ENCODE results near the gene PSTPIP2. TPM values are rescaled to one million over a fixed set of nuclear protein-coding genes. Genes with fewer than 3 reads are reported as not detected.

PSTPIP2 gene
- total and polyA plus RNA-seq, 2 experiments from 2014 or later, result 1.4 to 2.6 TPM

DNA sequence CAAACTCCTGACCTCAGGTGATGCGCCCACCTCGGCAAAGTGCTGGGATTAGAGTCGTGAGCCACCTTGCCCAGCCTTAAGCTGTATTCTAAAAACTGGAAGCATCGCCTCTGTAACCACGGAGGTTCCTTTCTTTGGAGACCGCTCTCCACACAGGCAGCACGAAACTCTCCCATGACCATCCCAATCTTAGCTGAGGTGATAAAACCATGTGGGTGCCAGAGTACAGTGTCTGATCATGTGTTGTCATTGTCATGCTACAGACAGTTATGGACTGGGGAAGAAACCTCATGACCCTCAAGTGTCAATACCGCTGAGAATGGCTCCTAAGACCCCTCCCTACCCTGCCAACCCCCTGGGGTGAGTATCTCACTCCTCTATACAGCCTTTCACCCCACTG lies 63.5 kb downstream of the PSTPIP2 start:
- Histone ChIP-seq H3K9me2 (ENCODE audit: insufficient read depth) (no peaks in the 10 kb centered on the region), H4K20me1 (replicated peaks; ENCODE audit: insufficient read depth) (no peaks in the 10 kb centered on the region), H3K27ac (ENCODE audit: low read depth) (no peak overlapping the region), H3K36me3 (ENCODE audit: insufficient read depth) (no peaks in the 10 kb centered on the region), H2AFZ (no peak overlapping the region), H3K4me3 (no peak overlapping the region), H3K4me2 (no peak overlapping the region), H3K27me3 (ENCODE audit: insufficient read depth) (no peaks in the 10 kb centered on the region), H3K79me2 (replicated peaks; ENCODE audit: insufficient read depth) (no peaks in the 10 kb centered on the region), H3K4me1 (ENCODE audit: insufficient read depth) (no peaks in the 10 kb centered on the region), H3F3A (replicated peaks; ENCODE audit: low read depth) (no peaks in the 10 kb centered on the region)
- no peaks in the 10 kb centered on the region for H3K9me3 Mint-ChIP-seq
- no peak for DNase-seq (ENCODE audit: low spot score)
- H3K4me3 Mint-ChIP-seq, result no peak overlapping the region
- no peaks in the 10 kb centered on the region for H3K36me3 Mint-ChIP-seq (ENCODE audit: low read depth)
- 0 out of 3 replicates have a peak, but pooled peaks cover 6% of the 10 kb centered on the region for H3K4me1 Mint-ChIP-seq
- H3K27ac Mint-ChIP-seq, result no peak overlapping the region
- no peaks in the 10 kb centered on the region for H3K27me3 Mint-ChIP-seq (ENCODE audit: insufficient read depth, low read depth, poor library complexity)
- TF ChIP-seq ZNF331 (CRISPR knock-in tag; IDR thresholded peaks at IDR 0.05; ENCODE audit: low read depth), result no peak
- TF ChIP-seq EZH2phosphoT487 (IDR thresholded peaks at IDR 0.05; ENCODE audit: unreplicated experiment), result no peak
- TF ChIP-seq, protein P1, sequence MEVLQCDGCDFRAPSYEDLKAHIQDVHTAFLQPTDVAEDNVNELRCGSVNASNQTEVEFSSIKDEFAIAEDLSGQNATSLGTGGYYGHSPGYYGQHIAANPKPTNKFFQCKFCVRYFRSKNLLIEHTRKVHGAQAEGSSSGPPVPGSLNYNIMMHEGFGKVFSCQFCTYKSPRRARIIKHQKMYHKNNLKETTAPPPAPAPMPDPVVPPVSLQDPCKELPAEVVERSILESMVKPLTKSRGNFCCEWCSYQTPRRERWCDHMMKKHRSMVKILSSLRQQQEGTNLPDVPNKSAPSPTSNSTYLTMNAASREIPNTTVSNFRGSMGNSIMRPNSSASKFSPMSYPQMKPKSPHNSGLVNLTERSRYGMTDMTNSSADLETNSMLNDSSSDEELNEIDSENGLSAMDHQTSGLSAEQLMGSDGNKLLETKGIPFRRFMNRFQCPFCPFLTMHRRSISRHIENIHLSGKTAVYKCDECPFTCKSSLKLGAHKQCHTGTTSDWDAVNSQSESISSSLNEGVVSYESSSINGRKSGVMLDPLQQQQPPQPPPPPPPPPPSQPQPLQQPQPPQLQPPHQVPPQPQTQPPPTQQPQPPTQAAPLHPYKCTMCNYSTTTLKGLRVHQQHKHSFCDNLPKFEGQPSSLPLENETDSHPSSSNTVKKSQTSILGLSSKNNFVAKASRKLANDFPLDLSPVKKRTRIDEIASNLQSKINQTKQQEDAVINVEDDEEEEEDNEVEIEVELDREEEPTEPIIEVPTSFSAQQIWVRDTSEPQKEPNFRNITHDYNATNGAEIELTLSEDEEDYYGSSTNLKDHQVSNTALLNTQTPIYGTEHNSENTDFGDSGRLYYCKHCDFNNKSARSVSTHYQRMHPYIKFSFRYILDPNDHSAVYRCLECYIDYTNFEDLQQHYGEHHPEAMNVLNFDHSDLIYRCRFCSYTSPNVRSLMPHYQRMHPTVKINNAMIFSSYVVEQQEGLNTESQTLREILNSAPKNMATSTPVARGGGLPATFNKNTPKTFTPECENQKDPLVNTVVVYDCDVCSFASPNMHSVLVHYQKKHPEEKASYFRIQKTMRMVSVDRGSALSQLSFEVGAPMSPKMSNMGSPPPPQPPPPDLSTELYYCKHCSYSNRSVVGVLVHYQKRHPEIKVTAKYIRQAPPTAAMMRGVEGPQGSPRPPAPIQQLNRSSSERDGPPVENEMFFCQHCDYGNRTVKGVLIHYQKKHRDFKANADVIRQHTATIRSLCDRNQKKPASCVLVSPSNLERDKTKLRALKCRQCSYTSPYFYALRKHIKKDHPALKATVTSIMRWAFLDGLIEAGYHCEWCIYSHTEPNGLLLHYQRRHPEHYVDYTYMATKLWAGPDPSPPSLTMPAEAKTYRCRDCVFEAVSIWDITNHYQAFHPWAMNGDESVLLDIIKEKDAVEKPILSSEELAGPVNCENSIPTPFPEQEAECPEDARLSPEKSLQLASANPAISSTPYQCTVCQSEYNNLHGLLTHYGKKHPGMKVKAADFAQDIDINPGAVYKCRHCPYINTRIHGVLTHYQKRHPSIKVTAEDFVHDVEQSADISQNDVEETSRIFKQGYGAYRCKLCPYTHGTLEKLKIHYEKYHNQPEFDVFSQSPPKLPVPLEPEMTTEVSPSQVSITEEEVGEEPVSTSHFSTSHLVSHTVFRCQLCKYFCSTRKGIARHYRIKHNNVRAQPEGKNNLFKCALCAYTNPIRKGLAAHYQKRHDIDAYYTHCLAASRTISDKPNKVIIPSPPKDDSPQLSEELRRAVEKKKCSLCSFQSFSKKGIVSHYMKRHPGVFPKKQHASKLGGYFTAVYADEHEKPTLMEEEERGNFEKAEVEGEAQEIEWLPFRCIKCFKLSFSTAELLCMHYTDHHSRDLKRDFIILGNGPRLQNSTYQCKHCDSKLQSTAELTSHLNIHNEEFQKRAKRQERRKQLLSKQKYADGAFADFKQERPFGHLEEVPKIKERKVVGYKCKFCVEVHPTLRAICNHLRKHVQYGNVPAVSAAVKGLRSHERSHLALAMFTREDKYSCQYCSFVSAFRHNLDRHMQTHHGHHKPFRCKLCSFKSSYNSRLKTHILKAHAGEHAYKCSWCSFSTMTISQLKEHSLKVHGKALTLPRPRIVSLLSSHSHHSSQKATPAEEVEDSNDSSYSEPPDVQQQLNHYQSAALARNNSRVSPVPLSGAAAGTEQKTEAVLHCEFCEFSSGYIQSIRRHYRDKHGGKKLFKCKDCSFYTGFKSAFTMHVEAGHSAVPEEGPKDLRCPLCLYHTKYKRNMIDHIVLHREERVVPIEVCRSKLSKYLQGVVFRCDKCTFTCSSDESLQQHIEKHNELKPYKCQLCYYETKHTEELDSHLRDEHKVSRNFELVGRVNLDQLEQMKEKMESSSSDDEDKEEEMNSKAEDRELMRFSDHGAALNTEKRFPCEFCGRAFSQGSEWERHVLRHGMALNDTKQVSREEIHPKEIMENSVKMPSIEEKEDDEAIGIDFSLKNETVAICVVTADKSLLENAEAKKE (CRISPR knock-in tag; IDR thresholded peaks at IDR 0.05), result no peak
- TF ChIP-seq, protein P2, sequence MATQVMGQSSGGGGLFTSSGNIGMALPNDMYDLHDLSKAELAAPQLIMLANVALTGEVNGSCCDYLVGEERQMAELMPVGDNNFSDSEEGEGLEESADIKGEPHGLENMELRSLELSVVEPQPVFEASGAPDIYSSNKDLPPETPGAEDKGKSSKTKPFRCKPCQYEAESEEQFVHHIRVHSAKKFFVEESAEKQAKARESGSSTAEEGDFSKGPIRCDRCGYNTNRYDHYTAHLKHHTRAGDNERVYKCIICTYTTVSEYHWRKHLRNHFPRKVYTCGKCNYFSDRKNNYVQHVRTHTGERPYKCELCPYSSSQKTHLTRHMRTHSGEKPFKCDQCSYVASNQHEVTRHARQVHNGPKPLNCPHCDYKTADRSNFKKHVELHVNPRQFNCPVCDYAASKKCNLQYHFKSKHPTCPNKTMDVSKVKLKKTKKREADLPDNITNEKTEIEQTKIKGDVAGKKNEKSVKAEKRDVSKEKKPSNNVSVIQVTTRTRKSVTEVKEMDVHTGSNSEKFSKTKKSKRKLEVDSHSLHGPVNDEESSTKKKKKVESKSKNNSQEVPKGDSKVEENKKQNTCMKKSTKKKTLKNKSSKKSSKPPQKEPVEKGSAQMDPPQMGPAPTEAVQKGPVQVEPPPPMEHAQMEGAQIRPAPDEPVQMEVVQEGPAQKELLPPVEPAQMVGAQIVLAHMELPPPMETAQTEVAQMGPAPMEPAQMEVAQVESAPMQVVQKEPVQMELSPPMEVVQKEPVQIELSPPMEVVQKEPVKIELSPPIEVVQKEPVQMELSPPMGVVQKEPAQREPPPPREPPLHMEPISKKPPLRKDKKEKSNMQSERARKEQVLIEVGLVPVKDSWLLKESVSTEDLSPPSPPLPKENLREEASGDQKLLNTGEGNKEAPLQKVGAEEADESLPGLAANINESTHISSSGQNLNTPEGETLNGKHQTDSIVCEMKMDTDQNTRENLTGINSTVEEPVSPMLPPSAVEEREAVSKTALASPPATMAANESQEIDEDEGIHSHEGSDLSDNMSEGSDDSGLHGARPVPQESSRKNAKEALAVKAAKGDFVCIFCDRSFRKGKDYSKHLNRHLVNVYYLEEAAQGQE (IDR thresholded peaks at IDR 0.05; ENCODE audit: unreplicated experiment), result no peak
- TF ChIP-seq POLR2AphosphoS5 (IDR thresholded peaks at IDR 0.05; ENCODE audit: low read depth), result no peak
- TF ChIP-seq, protein P3, sequence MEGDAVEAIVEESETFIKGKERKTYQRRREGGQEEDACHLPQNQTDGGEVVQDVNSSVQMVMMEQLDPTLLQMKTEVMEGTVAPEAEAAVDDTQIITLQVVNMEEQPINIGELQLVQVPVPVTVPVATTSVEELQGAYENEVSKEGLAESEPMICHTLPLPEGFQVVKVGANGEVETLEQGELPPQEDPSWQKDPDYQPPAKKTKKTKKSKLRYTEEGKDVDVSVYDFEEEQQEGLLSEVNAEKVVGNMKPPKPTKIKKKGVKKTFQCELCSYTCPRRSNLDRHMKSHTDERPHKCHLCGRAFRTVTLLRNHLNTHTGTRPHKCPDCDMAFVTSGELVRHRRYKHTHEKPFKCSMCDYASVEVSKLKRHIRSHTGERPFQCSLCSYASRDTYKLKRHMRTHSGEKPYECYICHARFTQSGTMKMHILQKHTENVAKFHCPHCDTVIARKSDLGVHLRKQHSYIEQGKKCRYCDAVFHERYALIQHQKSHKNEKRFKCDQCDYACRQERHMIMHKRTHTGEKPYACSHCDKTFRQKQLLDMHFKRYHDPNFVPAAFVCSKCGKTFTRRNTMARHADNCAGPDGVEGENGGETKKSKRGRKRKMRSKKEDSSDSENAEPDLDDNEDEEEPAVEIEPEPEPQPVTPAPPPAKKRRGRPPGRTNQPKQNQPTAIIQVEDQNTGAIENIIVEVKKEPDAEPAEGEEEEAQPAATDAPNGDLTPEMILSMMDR (conservative IDR thresholded peaks at IDR 0.05; ENCODE audit: low read depth in 2 of 2), result no peak
- no peak for TF ChIP-seq JUNB (IDR thresholded peaks at IDR 0.05; ENCODE audit: unreplicated experiment)
- no peak for TF ChIP-seq CREB1 (CRISPR knock-in tag; IDR thresholded peaks at IDR 0.05; ENCODE audit: low read depth)
- no peak for TF ChIP-seq ETS1 (IDR thresholded peaks at IDR 0.05)
- no peak for TF ChIP-seq ZNF114 (CRISPR knock-in tag; IDR thresholded peaks at IDR 0.05)
- TF ChIP-seq EZH2 (IDR thresholded peaks at IDR 0.05; ENCODE audit: low read depth, unreplicated experiment), result no peak
- TF ChIP-seq STAT1 (IDR thresholded peaks at IDR 0.05; ENCODE audit: unreplicated experiment), result no peak
- no peak for ATAC-seq
